SK-N-SH (cell line): ENCODE data around the gene S100A7. TPM values are rescaled to one million over a fixed set of nuclear protein-coding genes. Genes with fewer than 3 reads are reported as not detected.

Experiments used
- CTCF ChIA-PET: fragments of 300-600, 350-600 bp; formaldehyde crosslinking; extraction: SDS; loops from one replicate; lab custom pipeline; 2021; lab: Yijun Ruan, JAX
- POLR2A ChIA-PET: fragments of 350-600 bp; sonication (Branson Sonifier 250); formaldehyde crosslinking; extraction: SDS; loops from one replicate; lab custom pipeline; 2020; ENCODE audit warnings: antibody characterized with exemption, inconsistent platforms; lab: Yijun Ruan, JAX
- DNase-seq: peaks from one replicate; pipeline ENCODE4 v3.0.0; 2012
- H2AFZ ChIP-seq: fragments of 200-600 bp; sonication (generic); 2 replicates; pipeline ENCODE4 v1.8.1; 2016; ENCODE audit warnings: antibody characterized with exemption, mild to moderate bottlenecking, low read depth
- H3F3A ChIP-seq: fragments of 200-600 bp; sonication (generic); replicated peaks from 2 replicates; pipeline ENCODE3; 2016; ENCODE audit warnings: antibody characterized with exemption, mild to moderate bottlenecking; ENCODE audit not compliant: insufficient read depth
- H3K27ac ChIP-seq, 2 experiments: fragments of 200-500 bp in 1 of 2; fragments of 200-600 bp in 1 of 2; sonication (Bioruptor generic) in 1 of 2; sonication (generic), shearing (Covaris generic) in 1 of 2; 2 replicates each; pipeline versions ENCODE4 v1.5.1 to v1.6.1; 2014 to 2016; ENCODE audit warnings: low read depth in 2 of 2, inconsistent platforms in 1 of 2, low read length in 1 of 2, mild to moderate bottlenecking in 1 of 2, mixed read lengths in 1 of 2
- H3K27me3 ChIP-seq: fragments of 200-600 bp; sonication (generic), shearing (Covaris generic); 2 replicates; pipeline ENCODE4 v1.6.1; 2016; ENCODE audit warnings: mixed run types; ENCODE audit not compliant: insufficient read depth
- H3K36me3 ChIP-seq, 2 experiments: fragments of 200-500 bp in 1 of 2; fragments of 200-600 bp in 1 of 2; sonication (Bioruptor generic) in 1 of 2; sonication (generic) in 1 of 2; replicated peaks in 1 of 2; 2 replicates each; pipeline versions ENCODE3 to v1.5.1; 2014 to 2016; ENCODE audit warnings: low read length in 1 of 2, mild to moderate bottlenecking in 1 of 2; ENCODE audit not compliant: insufficient read depth in 2 of 2, control insufficient read depth in 1 of 2
- H3K4me1 ChIP-seq, 2 experiments: fragments of 200-500 bp in 1 of 2; fragments of 200-600 bp in 1 of 2; sonication (Bioruptor generic) in 1 of 2; sonication (generic), shearing (Covaris generic) in 1 of 2; 2 replicates each; pipeline versions ENCODE4 v1.5.1 to v1.6.1; 2014 to 2016; ENCODE audit warnings: low read depth in 1 of 2, low read length in 1 of 2, mixed run types in 1 of 2; ENCODE audit not compliant: insufficient read depth in 2 of 2, control insufficient read depth in 1 of 2
- H3K4me2 ChIP-seq: fragments of 200-600 bp; sonication (generic), shearing (Covaris generic); 2 replicates; pipeline ENCODE4 v1.6.1; 2017; ENCODE audit warnings: mixed run types
- H3K4me3 ChIP-seq, 2 experiments: fragments of 200-500 bp in 1 of 2; fragments of 200-600 bp in 1 of 2; sonication (Bioruptor generic) in 1 of 2; sonication (generic), shearing (Covaris generic) in 1 of 2; 2 replicates each; pipeline versions ENCODE4 v1.5.1 to v1.8.1; 2014 to 2016; ENCODE audit warnings: low read depth in 2 of 2, inconsistent platforms in 1 of 2, low read length in 1 of 2, mild to moderate bottlenecking in 1 of 2, mixed read lengths in 1 of 2, moderate library complexity in 1 of 2
- H3K79me2 ChIP-seq: fragments of 200-600 bp; sonication (generic); 2 replicates; pipeline ENCODE4 v1.8.1; 2017; ENCODE audit warnings: mild to moderate bottlenecking; ENCODE audit not compliant: insufficient read depth
- H3K9ac ChIP-seq: fragments of 200-600 bp; sonication (generic); 2 replicates; pipeline ENCODE4 v1.6.1; 2017; ENCODE audit warnings: mixed run types
- H3K9me2 ChIP-seq: fragments of 200-600 bp; sonication (generic); 2 replicates; pipeline ENCODE4 v1.6.1; 2017; ENCODE audit warnings: mixed run types
- H3K9me3 ChIP-seq: fragments of 200-600 bp; sonication (generic); 2 replicates; pipeline ENCODE4 v1.6.1; 2017; ENCODE audit warnings: mixed run types, mild to moderate bottlenecking, moderate library complexity
- H4K20me1 ChIP-seq: fragments of 200-600 bp; sonication (generic); 2 replicates; pipeline ENCODE4 v1.6.1; 2017; ENCODE audit warnings: mild to moderate bottlenecking, mixed run types; ENCODE audit not compliant: insufficient read depth
- CHD2 ChIP-seq: fragments of 150-350 bp; IDR thresholded peaks from 2 replicates; pipeline ENCODE4 v1.6.1; 2018; ENCODE audit warnings: low read length; ENCODE audit not compliant: partially characterized antibody
- ELF1 ChIP-seq: IDR thresholded peaks from 2 replicates; pipeline ENCODE4 v1.4.0; 2012
- EP300 ChIP-seq, 2 experiments: IDR thresholded peaks; 2 replicates each; pipeline versions ENCODE4 v1.4.0 to v1.6.1; 2012; ENCODE audit warnings: borderline replicate concordance in 1 of 2, low read depth in 1 of 2, low read length in 1 of 2
- FOXM1 ChIP-seq: IDR thresholded peaks from 2 replicates; pipeline ENCODE4 v1.4.0; 2012; ENCODE audit warnings: low read depth, mild to moderate bottlenecking
- GABPA ChIP-seq: IDR thresholded peaks from 2 replicates; pipeline ENCODE4 v1.4.0; 2012; ENCODE audit warnings: low read depth, mild to moderate bottlenecking
- JUND ChIP-seq: IDR thresholded peaks from 2 replicates; pipeline ENCODE4 v1.4.0; 2012
- MXI1 ChIP-seq: IDR thresholded peaks from 2 replicates; pipeline ENCODE4 v1.6.1; 2012; ENCODE audit warnings: mild to moderate bottlenecking, low read depth, low read length, improper control_type of control experiment
- NFIC ChIP-seq: IDR thresholded peaks from 2 replicates; pipeline ENCODE4 v1.4.0; 2012; ENCODE audit warnings: borderline replicate concordance
- POLR2AphosphoS5 ChIP-seq: IDR thresholded peaks from 2 replicates; pipeline ENCODE4 v1.6.1; 2012; ENCODE audit warnings: low read depth, low read length
- RAD21 ChIP-seq: IDR thresholded peaks from 2 replicates; pipeline ENCODE4 v1.6.1; 2012; ENCODE audit warnings: mild to moderate bottlenecking, low read length
- RFX5 ChIP-seq: IDR thresholded peaks from 2 replicates; pipeline ENCODE4 v1.6.1; 2012; ENCODE audit warnings: mild to moderate bottlenecking, improper control_type of control experiment, low read length
- RXRA ChIP-seq: IDR thresholded peaks from 2 replicates; pipeline ENCODE4 v1.4.0; 2012; ENCODE audit warnings: low read depth, mild to moderate bottlenecking, borderline replicate concordance
- SIN3A ChIP-seq: IDR thresholded peaks from 2 replicates; pipeline ENCODE4 v1.6.1; 2012; ENCODE audit warnings: low read depth, mild to moderate bottlenecking, low read length, moderate library complexity, borderline replicate concordance
- SMC3 ChIP-seq: IDR thresholded peaks from 2 replicates; pipeline ENCODE4 v1.6.1; 2012; ENCODE audit warnings: low read depth, low read length, improper control_type of control experiment
- TAF1 ChIP-seq: IDR thresholded peaks from 2 replicates; pipeline ENCODE4 v1.6.1; 2012; ENCODE audit warnings: low read depth, mild to moderate bottlenecking, low read length, moderate library complexity, borderline replicate concordance
- TCF12 ChIP-seq: IDR thresholded peaks from 2 replicates; pipeline ENCODE4 v1.4.0; 2012
- TEAD4 ChIP-seq: IDR thresholded peaks from 2 replicates; pipeline ENCODE4 v1.4.0; 2012; ENCODE audit warnings: mild to moderate bottlenecking, borderline replicate concordance; ENCODE audit not compliant: insufficient read depth
- YY1 ChIP-seq: IDR thresholded peaks from 2 replicates; pipeline ENCODE4 v1.4.0; 2012; ENCODE audit warnings: low read depth, mild to moderate bottlenecking
- WGBS: methylation state at CpG from one replicate; pipeline ENCODE4 v1.1.6; 2017; ENCODE audit warnings: low lambda C conversion rate; 5-methylcytosine and 5-hydroxymethylcytosine counted together
- polyA plus RNA-seq, 3 experiments: library from polyadenylated mRNA; depleted of rRNA; stranded (reverse); fragments of >200 nt; gene quantifications; 2 replicates each; pipeline ENCODE4 v1.2.3, GENCODE V29; 2012
- TF ChIP-seq, protein P1 (sequence below): IDR thresholded peaks from 2 replicates; pipeline ENCODE4; 2012
- TF ChIP-seq, protein P2 (sequence below): IDR thresholded peaks from 2 replicates; pipeline ENCODE4 v1.4.0; 2012; ENCODE audit warnings: low read depth, borderline replicate concordance
- TF ChIP-seq, protein P3 (sequence below): fragments of 200-600 bp; sonication (generic); IDR thresholded peaks from 2 replicates; pipeline ENCODE4 v1.6.1; 2017; ENCODE audit warnings: antibody characterized with exemption, mild to moderate bottlenecking, moderate library complexity

S100A7 gene
- polyA plus RNA-seq, 1 of the 3 experiments (the other 2 are of a cell fraction), result not detected

DNA sequence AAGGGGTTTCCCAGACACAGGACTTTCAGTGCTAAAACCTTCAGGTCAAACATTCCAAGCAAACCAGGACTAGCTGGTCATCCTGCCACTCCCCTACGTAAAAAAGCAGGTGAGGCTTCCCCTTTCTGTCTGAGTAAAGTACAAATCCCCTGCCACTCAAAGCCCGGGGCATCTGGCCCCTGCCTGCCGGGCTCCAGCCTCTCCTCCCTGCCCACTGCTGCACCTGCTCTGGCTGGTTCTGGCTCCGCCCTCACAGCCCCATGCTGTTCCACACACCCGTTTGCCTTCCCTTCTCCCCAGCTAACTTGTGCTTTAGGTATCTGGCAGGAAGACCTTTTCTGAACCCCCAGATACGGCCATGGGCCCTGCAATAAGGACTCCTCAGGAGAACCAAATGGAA lies 23.3 kb upstream of the S100A7 start:
- no peaks in the 10 kb centered on the region for H4K20me1 ChIP-seq
- no peak for TF ChIP-seq TEAD4
- TF ChIP-seq, protein P1, sequence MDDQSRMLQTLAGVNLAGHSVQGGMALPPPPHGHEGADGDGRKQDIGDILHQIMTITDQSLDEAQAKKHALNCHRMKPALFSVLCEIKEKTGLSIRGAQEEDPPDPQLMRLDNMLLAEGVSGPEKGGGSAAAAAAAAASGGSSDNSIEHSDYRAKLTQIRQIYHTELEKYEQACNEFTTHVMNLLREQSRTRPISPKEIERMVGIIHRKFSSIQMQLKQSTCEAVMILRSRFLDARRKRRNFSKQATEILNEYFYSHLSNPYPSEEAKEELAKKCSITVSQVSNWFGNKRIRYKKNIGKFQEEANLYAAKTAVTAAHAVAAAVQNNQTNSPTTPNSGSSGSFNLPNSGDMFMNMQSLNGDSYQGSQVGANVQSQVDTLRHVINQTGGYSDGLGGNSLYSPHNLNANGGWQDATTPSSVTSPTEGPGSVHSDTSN, result no peak
- TF ChIP-seq GABPA, result no peak
- TF ChIP-seq TCF12, result no peak
- no peak for TF ChIP-seq ELF1
- no peak for TF ChIP-seq SMC3
- TF ChIP-seq CHD2, result no peak
- no peak for TF ChIP-seq JUND
- TF ChIP-seq EP300 (IDR thresholded peaks at IDR 0.05; ENCODE audit: borderline replicate concordance in 1 of 2, low read depth in 1 of 2, low read length in 1 of 2), result no peak
- TF ChIP-seq RFX5, result no peak
- TF ChIP-seq POLR2AphosphoS5, result no peak
- TF ChIP-seq RXRA, result no peak
- TF ChIP-seq, protein P2, sequence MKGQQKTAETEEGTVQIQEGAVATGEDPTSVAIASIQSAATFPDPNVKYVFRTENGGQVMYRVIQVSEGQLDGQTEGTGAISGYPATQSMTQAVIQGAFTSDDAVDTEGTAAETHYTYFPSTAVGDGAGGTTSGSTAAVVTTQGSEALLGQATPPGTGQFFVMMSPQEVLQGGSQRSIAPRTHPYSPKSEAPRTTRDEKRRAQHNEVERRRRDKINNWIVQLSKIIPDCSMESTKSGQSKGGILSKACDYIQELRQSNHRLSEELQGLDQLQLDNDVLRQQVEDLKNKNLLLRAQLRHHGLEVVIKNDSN, result no peak
- H3K79me2 ChIP-seq, result no peaks in the 10 kb centered on the region
- H3K9me2 ChIP-seq, result no peaks in the 10 kb centered on the region
- POLR2A ChIA-PET, result no interaction called here
- CTCF ChIA-PET, result interaction anchor here (3.6 to 16.0 kb wide), 3 partner anchors 11 to 130 kb away, joined by 37 to 336 read pairs (median 60); partner anchors contain the start of genes PGLYRP4 and S100A9
- WGBS, result 28% methylated on average over 6 of the region's 6 CpGs
- H3K27ac ChIP-seq, result no peak overlapping the region
- no peak overlapping the region for H3K4me3 ChIP-seq
- H3K4me2 ChIP-seq, result no peak overlapping the region
- no peak for DNase-seq
- H3K4me1 ChIP-seq, result peaks cover 13 to 18% of the 10 kb centered on the region in 2 experiments; a peak in 3 of 4 replicates
- peaks cover 16% of the 10 kb centered on the region; the same call in 1 of the 2 replicates for H3K27me3 ChIP-seq
- no peak overlapping the region for H2AFZ ChIP-seq
- H3K9ac ChIP-seq, result no peak overlapping the region
- no peaks in the 10 kb centered on the region for H3K9me3 ChIP-seq
- H3F3A ChIP-seq, result no peaks in the 10 kb centered on the region
- H3K36me3 ChIP-seq, result no peaks in the 10 kb centered on the region

DNA sequence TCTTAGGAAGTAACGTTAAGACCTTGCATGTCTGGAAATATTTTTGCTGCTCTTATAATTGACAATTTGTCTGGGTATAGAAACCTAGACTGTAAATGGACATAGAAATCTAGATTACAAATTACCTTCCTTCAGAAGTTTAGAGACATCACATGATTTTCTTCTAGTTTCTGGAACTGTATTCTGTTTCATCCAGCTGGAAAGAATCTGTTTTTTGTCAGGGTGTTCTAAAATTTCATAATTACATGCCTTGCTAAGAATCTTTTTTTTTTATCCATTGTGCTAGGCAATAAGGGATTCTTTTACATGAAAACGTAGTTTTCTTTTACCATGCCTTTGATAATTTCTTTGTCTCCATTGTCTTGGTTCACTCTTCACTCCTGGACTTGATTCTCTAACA lies 20.7 kb upstream of the S100A7 start:
- H4K20me1 ChIP-seq, result no peaks in the 10 kb centered on the region
- no peak overlapping the region for H3K9ac ChIP-seq
- WGBS, result 14% methylated on average over 2 of the region's 2 CpGs
- H3K36me3 ChIP-seq, result no peaks in the 10 kb centered on the region
- H3F3A ChIP-seq, result no peaks in the 10 kb centered on the region
- no peaks in the 10 kb centered on the region for H3K79me2 ChIP-seq
- H3K4me3 ChIP-seq, result no peak overlapping the region
- no peak overlapping the region for H3K4me2 ChIP-seq
- no peak overlapping the region for H3K27ac ChIP-seq
- POLR2A ChIA-PET, result no interaction called here
- peaks cover 16% of the 10 kb centered on the region; the same call in 1 of the 2 replicates for H3K27me3 ChIP-seq
- no peaks in the 10 kb centered on the region for H3K9me3 ChIP-seq
- no peak overlapping the region for H2AFZ ChIP-seq
- TF ChIP-seq ELF1 (no peak), TCF12 (no peak), YY1 (no peak), RAD21 (no peak), TAF1 (no peak), MXI1 (no peak), SIN3A (no peak), GABPA (no peak), JUND (no peak), FOXM1 (no peak), NFIC (no peak), RFX5 (no peak), EP300 (IDR thresholded peaks at IDR 0.05; ENCODE audit: borderline replicate concordance in 1 of 2, low read depth in 1 of 2, low read length in 1 of 2) (no peak)
- TF ChIP-seq, protein P3, sequence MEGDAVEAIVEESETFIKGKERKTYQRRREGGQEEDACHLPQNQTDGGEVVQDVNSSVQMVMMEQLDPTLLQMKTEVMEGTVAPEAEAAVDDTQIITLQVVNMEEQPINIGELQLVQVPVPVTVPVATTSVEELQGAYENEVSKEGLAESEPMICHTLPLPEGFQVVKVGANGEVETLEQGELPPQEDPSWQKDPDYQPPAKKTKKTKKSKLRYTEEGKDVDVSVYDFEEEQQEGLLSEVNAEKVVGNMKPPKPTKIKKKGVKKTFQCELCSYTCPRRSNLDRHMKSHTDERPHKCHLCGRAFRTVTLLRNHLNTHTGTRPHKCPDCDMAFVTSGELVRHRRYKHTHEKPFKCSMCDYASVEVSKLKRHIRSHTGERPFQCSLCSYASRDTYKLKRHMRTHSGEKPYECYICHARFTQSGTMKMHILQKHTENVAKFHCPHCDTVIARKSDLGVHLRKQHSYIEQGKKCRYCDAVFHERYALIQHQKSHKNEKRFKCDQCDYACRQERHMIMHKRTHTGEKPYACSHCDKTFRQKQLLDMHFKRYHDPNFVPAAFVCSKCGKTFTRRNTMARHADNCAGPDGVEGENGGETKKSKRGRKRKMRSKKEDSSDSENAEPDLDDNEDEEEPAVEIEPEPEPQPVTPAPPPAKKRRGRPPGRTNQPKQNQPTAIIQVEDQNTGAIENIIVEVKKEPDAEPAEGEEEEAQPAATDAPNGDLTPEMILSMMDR, result no peak
- no peaks in the 10 kb centered on the region for H3K9me2 ChIP-seq
- DNase-seq, result no peak
- CTCF ChIA-PET, result interaction anchor here (16.0 kb wide), 1 partner anchor 128 kb away, joined by 336 read pairs; the partner anchor contains the start of genes PGLYRP4 and S100A9
- peaks cover 7 to 20% of the 10 kb centered on the region in 2 experiments; a peak in 3 of 4 replicates for H3K4me1 ChIP-seq
